AG08395 (cell line): ENCODE results near the gene STPG2.
"Not testable (repeated sequence)": the region's sequence is repeated elsewhere in the genome, so short reads cannot be mapped to it uniquely, and the experiment has no call there.

ENCODE experiments used
- DNase-seq: peaks from one replicate; pipeline ENCODE4 v3.0.0; 2012; ENCODE audit warnings: mixed read lengths, low spot score

The STPG2 gene

GRCh38 chr4:97942137-97942536 is 201.1 kb downstream of the STPG2 start:
- no peak for DNase-seq

DNA sequence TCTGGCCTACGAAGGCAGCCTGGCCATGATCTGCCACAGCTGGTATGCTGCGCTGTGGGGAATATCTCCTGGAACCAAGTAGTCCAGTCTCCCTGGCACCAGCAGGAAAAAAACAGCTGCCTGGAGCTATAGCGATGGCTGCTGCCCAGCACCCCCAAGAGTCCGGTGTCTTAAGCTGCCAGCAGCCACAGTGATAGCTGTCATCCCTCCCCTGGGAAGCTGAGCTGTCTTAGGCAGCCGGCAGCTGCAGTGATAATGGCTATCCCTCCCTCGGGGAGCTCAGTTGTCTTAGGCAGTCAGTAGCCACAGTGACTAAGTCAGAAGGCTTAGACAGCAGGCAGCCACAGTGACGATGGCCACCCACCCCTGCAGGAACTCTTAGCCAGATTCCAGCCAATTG is 205.1 kb downstream of the STPG2 start:
- DNase-seq: no peak

GRCh38 chr4:97924341-97924958 is 218.8 kb downstream of the STPG2 start:
- DNase-seq: no peak

DNA sequence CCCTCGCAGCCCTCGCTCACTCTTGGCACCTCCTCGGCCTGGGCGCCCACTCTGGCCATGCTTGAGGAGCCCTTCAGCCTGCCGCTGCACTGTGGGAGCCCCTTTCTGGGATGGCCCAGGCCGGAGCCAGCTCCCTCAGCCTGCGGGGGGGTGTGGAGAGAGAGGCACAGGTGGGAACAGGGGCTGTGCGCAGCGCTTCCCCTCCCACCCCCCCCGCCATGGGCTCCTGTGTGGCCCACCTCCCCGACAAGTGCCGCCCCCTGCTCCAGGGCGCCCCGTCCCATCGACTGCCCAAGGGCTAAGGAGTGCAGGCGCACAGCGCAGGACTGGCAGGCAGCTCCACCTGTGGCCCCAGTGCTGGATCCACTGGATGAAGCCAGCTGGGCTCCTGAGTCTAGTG is 220.2 kb downstream of the STPG2 start:
- no peak for DNase-seq

GRCh38 chr4:97917115-97917514 is 226.2 kb downstream of the STPG2 start:
- DNase-seq: no peak

DNA sequence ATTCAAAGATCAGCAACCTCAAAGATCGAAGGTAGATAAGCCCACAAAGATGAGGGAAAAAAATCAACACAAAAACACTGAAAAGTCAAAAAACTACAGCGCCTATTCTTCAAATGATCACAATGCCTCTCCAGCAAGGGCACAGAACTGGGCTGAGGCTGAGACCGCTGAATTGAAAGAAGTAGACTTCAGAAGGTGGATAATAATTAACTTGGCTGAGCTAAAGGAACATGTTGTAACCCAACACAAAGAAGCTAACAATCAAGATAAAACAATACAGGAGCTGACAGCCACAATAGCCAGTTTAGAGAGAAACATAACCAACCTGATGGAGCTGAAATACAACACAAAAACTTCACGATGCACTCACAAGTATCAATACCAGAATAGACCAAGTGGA is 231.1 kb downstream of the STPG2 start:
- no peak for DNase-seq

- no peak for DNase-seq
Observed at GRCh38 chr4:97911236-97911906, 231.9 kb downstream of the STPG2 start.

- no peak for DNase-seq
Observed at GRCh38 chr4:97910005-97910404, 233.3 kb downstream of the STPG2 start.

DNA sequence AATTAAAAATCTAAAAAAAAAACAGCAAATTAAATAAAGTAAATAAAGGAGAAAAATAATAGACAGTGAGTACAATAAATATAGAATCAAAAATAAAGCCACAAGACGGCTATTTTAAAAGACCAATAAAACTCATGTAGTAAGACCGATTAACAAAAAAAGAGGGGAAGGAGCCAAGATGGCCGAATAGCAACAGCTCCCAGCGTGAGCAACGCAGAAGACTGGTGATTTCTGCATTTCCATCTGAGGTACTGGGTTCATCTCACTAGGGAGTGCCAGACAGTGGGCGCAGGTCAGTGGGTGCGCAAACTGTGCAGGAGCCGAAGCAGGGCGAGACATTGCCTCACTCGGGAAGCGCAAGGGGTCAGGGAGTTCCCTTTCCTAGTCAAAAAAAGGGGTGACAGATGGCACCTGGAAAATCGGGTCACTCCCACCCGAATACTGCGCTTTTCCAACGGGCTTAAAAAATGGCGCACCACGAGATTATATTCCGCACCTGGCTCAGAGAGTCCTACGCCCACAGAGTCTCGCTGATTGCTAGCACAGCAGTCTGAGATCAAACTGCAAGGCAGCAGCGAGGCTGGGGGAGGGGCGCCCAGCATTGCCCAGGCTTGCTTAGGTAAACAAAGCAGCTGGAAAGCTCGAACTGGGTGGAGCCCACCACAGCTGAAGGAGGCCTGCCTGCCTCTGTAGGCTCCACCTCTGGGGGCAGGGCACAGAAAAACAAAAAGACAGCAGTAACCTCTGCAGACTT is 239.7 kb downstream of the STPG2 start:
- DNase-seq: not testable (repeated sequence)

GRCh38 chr4:97900229-97900628 is 243.0 kb downstream of the STPG2 start:
- no peak for DNase-seq

DNA sequence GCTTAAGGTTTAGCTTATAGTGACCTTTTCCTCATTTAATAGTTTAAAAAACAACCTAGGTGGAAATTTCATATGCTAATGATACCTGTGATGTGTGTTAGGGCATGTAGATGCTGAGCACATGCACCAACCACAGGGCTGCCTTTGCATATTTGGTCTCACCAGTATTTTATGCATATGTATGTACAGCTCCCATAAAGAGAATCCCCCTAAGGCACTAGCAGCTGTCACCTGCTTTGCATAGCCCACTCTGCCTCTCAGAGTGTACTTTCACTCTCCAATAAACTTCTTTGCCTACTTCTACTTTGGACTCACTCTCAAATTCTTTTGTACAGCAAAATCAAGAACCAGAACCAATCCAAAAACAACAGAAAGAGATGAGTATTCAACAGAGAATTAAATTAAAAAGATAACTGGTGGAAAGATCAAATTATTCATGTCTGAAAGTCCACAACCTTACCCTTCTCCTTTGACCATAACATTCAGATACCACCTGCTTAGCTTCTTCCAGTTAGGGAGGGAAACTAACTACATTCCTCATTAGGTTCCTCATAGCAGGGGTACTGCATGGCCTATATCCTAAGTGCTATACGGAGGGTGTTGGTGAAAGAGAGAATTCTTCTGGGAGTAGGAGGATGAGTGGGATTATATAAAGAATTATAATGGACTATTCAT is 250.5 kb downstream of the STPG2 start:
- DNase-seq: no peak

GRCh38 chr4:97879942-97880341 is 263.3 kb downstream of the STPG2 start:
- no peak for DNase-seq

DNA sequence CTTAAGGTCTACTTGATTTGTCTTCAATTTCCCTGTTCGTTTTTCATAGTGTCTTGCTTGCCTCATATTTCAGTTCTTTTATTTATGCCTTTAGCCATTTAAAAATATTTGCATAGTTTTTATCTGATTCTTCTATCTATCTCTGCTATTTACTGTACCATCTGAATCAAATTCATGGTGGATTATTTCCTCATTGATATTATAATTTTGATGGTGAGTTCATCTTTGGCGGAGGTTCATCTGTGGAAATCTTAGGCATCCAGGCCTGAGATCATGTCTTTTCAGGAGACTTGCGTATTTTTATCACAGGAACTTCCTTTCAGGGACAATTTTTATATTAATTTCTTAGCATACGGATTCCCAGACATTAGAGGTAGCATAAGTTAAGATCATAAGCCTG is 275.2 kb downstream of the STPG2 start:
- DNase-seq: no peak

DNA sequence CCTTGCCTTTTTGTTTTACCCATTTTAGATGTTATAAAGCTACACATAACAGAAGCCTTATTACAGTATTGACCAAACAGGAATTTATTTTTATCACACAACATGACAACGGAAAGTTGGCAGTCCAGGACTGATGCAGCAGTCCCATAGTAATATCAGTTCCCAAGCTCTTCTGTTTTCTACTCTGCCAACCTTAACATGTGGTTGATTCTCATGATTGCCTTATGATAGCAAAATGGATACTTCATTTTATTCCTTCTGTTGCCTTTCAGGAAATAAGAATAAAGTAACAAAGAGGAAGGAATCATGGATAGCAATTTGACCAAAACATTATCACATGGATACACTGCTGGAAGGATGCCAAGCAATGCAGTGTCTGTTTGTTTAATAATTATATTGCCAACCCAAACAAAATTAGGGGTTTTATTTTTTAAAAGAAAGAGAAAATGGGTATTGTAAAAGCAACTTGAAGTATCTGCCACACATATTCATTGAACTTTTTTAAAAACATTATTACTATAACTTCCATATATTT is 275.7 kb downstream of the STPG2 start:
- no peak for DNase-seq

- DNase-seq: no peak
Observed at GRCh38 chr4:97866821-97867556, 276.3 kb downstream of the STPG2 start.

DNA sequence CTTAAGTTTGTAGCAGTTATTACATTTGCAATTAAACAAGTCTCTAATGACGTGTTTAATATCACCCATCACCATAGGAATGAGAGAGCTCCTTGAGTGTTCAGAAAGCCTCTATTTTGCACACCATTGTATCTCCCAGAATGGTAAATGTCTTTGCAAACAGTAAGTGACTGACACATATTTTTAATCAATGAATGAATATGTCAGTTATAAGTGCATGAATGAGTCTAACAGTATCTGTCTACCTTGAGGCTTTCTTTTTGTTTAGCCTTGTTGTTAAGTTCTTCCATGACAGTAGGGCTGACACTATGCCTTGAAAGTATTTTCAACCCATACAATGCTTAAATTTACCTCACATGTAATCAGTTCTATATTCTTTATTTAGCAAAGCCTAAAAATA is 292.2 kb downstream of the STPG2 start:
- no peak for DNase-seq

DNA sequence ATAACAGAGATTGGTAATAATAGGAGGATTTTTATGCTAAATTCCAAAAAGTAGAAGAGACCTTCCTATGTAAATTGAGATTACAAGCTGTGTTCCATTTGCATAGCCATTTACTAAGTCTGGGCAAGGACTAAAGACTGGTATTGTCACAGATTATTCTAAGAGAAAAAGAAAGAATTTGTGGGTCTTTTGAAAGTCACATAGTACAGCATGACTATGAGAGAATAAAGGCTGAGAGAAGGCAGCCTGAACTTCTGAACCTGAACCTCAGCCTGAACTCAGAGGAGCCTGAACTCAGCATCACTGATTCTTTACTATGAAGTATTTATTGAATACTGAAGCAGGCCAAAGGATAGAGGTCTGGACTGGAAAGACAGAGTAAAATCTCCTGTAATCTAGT is 297.5 kb downstream of the STPG2 start:
- DNase-seq: no peak

GRCh38 chr4:97841512-97841911 is 301.8 kb downstream of the STPG2 start:
- DNase-seq: no peak

- DNase-seq: no peak
Observed at GRCh38 chr4:97836662-97837061, 306.6 kb downstream of the STPG2 start.

- DNase-seq: no peak
Observed at GRCh38 chr4:97828646-97829045, 314.6 kb downstream of the STPG2 start.

DNA sequence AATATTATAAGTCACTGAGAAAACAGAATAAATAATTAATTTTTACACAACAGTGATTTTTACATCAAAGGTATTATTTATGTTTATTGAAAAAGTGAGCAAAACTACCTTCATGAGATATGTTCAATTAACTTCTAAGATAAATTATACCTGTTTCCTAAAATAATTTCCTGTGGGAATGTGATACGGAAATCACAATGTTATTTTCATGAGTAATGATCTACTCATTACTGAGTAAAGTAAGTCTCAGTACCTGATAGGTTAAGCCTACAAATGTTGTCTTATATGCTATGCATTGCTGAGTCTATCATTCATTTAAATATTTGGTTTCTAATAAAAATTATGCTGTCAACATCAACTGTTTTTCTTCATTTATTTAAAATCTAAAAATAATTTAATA is 324.0 kb downstream of the STPG2 start:
- no peak for DNase-seq

- DNase-seq: no peak
Observed at GRCh38 chr4:97812768-97813167, 330.5 kb downstream of the STPG2 start.
